IPS-20b (cell line): Measurements from ENCODE around the gene BSPRY.

Experiments
- H3K27ac ChIP-seq: one replicate; pipeline ENCODE4 v1.5.1; 2013; ENCODE audit warnings: low read length
- H3K27me3 ChIP-seq: 2 replicates; pipeline ENCODE4 v1.6.1; 2013; ENCODE audit warnings: mild to moderate bottlenecking, low read length, inconsistent platforms; ENCODE audit not compliant: insufficient read depth
- H3K36me3 ChIP-seq: 2 replicates; pipeline ENCODE4 v1.6.1; 2013; ENCODE audit warnings: low read depth, mild to moderate bottlenecking, inconsistent platforms, low read length, moderate library complexity; ENCODE audit not compliant: insufficient read depth
- H3K4me1 ChIP-seq: 2 replicates; pipeline ENCODE4 v1.6.1; 2013; ENCODE audit warnings: mild to moderate bottlenecking, control low read depth, inconsistent platforms, low read length, moderate library complexity; ENCODE audit not compliant: insufficient read depth
- H3K4me3 ChIP-seq: 2 replicates; pipeline ENCODE4 v1.5.1; 2013; ENCODE audit warnings: mild to moderate bottlenecking, low read length, inconsistent platforms
- H3K9ac ChIP-seq: 2 replicates; pipeline ENCODE4 v1.6.1; 2013; ENCODE audit warnings: low read depth, mild to moderate bottlenecking, inconsistent platforms, low read length, moderate library complexity
- H3K9me3 ChIP-seq: 2 replicates; pipeline ENCODE4 v1.6.1; 2013; ENCODE audit warnings: mild to moderate bottlenecking, low read depth, low read length, inconsistent platforms; ENCODE audit not compliant: insufficient read depth

Gene BSPRY

GRCh38 chr9:113387560-113388230, 38.4 kb downstream of the BSPRY start:
- Histone ChIP-seq H3K9me3 (no peaks in the 10 kb centered on the region), H3K27ac (no peak overlapping the region), H3K4me3 (no peak overlapping the region), H3K4me1 (no peaks in the 10 kb centered on the region), H3K9ac (no peak overlapping the region), H3K27me3 (no peaks in the 10 kb centered on the region), H3K36me3 (peaks cover 22% of the 10 kb centered on the region)

- Histone ChIP-seq H3K27ac (no peak overlapping the region), H3K4me1 (no peaks in the 10 kb centered on the region), H3K4me3 (no peak overlapping the region), H3K36me3 (peaks cover 22% of the 10 kb centered on the region), H3K9ac (no peak overlapping the region), H3K9me3 (no peaks in the 10 kb centered on the region), H3K27me3 (no peaks in the 10 kb centered on the region)
Measured at GRCh38 chr9:113388833-113389232, 39.5 kb downstream of the BSPRY start.

GRCh38 chr9:113389451-113389850, 40.1 kb downstream of the BSPRY start:
- Histone ChIP-seq H3K9ac (no peak overlapping the region), H3K4me1 (no peaks in the 10 kb centered on the region), H3K27ac (no peak overlapping the region), H3K4me3 (no peak overlapping the region), H3K27me3 (no peaks in the 10 kb centered on the region), H3K9me3 (no peaks in the 10 kb centered on the region), H3K36me3 (peaks cover 22% of the 10 kb centered on the region)

GRCh38 chr9:113390192-113390960, 41.0 kb downstream of the BSPRY start:
- Histone ChIP-seq H3K36me3 (peaks cover 22% of the 10 kb centered on the region), H3K27ac (no peak overlapping the region), H3K4me3 (no peak overlapping the region), H3K9me3 (no peaks in the 10 kb centered on the region), H3K27me3 (no peaks in the 10 kb centered on the region), H3K4me1 (no peaks in the 10 kb centered on the region), H3K9ac (no peak overlapping the region)

- peaks cover 22% of the 10 kb centered on the region for H3K36me3 ChIP-seq
- H3K9me3 ChIP-seq = no peaks in the 10 kb centered on the region
Measured at GRCh38 chr9:113391917-113392316, 42.6 kb downstream of the BSPRY start.

GRCh38 chr9:113393281-113393680, 43.9 kb downstream of the BSPRY start:
- Histone ChIP-seq H3K4me3 (no peak overlapping the region), H3K9me3 (no peaks in the 10 kb centered on the region), H3K4me1 (no peaks in the 10 kb centered on the region), H3K27me3 (no peaks in the 10 kb centered on the region), H3K27ac (no peak overlapping the region), H3K36me3 (peaks cover 16% of the 10 kb centered on the region), H3K9ac (no peak overlapping the region)

More at GRCh38 chr9:113391917-113392316, 42.6 kb downstream of the BSPRY start:
- Histone ChIP-seq H3K27ac (no peak overlapping the region), H3K27me3 (no peaks in the 10 kb centered on the region), H3K9ac (no peak overlapping the region), H3K4me3 (no peak overlapping the region), H3K4me1 (no peaks in the 10 kb centered on the region)

- no peaks in the 10 kb centered on the region for H3K27me3 ChIP-seq
- H3K4me3 ChIP-seq = no peak overlapping the region
- no peak overlapping the region for H3K9ac ChIP-seq
- 0 out of 2 replicates have a peak, but pooled peaks cover 10% of the 10 kb centered on the region for H3K36me3 ChIP-seq
- H3K27ac ChIP-seq = no peak overlapping the region
- H3K9me3 ChIP-seq = no peaks in the 10 kb centered on the region
- no peaks in the 10 kb centered on the region for H3K4me1 ChIP-seq
Measured at GRCh38 chr9:113395000-113395861, 45.9 kb downstream of the BSPRY start.

GRCh38 chr9:113397203-113397631, 47.9 kb downstream of the BSPRY start:
- Histone ChIP-seq H3K36me3 (no peaks in the 10 kb centered on the region), H3K4me3 (no peak overlapping the region), H3K4me1 (no peaks in the 10 kb centered on the region), H3K9me3 (no peaks in the 10 kb centered on the region), H3K9ac (no peak overlapping the region), H3K27me3 (no peaks in the 10 kb centered on the region), H3K27ac (no peak overlapping the region)

- Histone ChIP-seq H3K4me3 (no peak overlapping the region), H3K27ac (no peak overlapping the region), H3K9me3 (no peaks in the 10 kb centered on the region), H3K9ac (no peak overlapping the region), H3K4me1 (no peaks in the 10 kb centered on the region), H3K36me3 (no peaks in the 10 kb centered on the region), H3K27me3 (no peaks in the 10 kb centered on the region)
Measured at GRCh38 chr9:113398796-113399195, 49.5 kb downstream of the BSPRY start.

- H3K4me1 ChIP-seq = no peaks in the 10 kb centered on the region
- no peaks in the 10 kb centered on the region for H3K36me3 ChIP-seq
- no peak overlapping the region for H3K27ac ChIP-seq
- H3K9me3 ChIP-seq = no peaks in the 10 kb centered on the region
- H3K9ac ChIP-seq = no peak overlapping the region
- H3K4me3 ChIP-seq = peak overlapping the region; percentile 86; the same call in 1 of the 2 replicates
- H3K27me3 ChIP-seq = no peaks in the 10 kb centered on the region
Measured at GRCh38 chr9:113399646-113400200, 50.4 kb downstream of the BSPRY start.

GRCh38 chr9:113401027-113401792, 51.9 kb downstream of the BSPRY start, which contains the start of gene ALAD:
TSS of gene ALAD (minus strand) at chr9:113401284. CDS start at chr9:113393559, 7,725 bp downstream.
- H3K9ac ChIP-seq = peak within 1 kb of the TSS; percentile 71
- no peaks in the 10 kb centered on the region for H3K4me1 ChIP-seq
- no peaks in the 10 kb centered on the region for H3K27me3 ChIP-seq
- H3K4me3 ChIP-seq = peak within 1 kb of the TSS; percentile 86
- no peak within 1 kb of the TSS for H3K27ac ChIP-seq
- no peaks in the 10 kb centered on the region for H3K36me3 ChIP-seq
- H3K9me3 ChIP-seq = no peaks in the 10 kb centered on the region
